ENCODE measurements around the gene CHID1. TPM values are rescaled to one million over a fixed set of nuclear protein-coding genes. Genes with fewer than 3 reads are reported as not detected.

Gene CHID1
- total RNA-seq, 4 donors from 2014 or later, result 56.6 to 90.5 (median 79.8) TPM

DNA sequence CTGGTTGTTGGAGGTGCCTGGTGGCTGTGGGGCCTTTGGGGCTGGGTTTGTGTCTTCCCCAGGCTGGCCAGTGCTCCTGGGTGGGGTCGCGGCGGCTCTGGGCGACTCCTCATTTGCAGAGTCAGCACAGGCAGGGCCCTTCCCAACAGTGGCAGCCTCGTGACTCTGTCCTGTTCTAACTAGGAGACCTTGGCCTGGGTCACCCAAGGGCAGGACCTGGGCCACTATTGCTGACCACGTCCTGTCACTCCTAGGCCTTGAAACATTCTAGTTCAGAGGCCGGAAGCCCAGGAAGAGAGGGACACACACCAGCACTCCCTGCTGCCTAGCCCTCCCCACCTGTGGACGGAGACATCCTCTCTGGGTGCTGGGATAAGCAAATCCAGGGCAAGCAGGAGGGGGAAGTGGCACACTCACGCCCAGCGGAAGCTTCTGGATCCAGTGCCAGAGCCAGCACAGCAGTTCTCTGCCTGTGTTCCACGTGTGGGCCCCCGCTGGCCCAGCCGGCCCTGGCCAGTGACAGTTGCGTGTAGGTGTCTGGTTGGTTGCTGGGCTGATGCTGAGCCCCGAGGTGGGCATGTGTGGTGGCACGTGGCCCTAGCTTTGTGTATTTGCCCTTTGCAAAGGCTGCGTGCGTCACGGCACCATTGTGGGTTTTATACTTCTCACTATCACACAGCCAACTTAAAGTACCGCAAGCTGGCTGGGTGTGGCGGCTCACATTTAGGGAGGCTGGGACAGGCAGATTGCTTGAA lies 4.3 kb upstream of the CHID1 start:
- no peak for ATAC-seq (ENCODE audit: low FRiP score)
- TF ChIP-seq, protein P1, sequence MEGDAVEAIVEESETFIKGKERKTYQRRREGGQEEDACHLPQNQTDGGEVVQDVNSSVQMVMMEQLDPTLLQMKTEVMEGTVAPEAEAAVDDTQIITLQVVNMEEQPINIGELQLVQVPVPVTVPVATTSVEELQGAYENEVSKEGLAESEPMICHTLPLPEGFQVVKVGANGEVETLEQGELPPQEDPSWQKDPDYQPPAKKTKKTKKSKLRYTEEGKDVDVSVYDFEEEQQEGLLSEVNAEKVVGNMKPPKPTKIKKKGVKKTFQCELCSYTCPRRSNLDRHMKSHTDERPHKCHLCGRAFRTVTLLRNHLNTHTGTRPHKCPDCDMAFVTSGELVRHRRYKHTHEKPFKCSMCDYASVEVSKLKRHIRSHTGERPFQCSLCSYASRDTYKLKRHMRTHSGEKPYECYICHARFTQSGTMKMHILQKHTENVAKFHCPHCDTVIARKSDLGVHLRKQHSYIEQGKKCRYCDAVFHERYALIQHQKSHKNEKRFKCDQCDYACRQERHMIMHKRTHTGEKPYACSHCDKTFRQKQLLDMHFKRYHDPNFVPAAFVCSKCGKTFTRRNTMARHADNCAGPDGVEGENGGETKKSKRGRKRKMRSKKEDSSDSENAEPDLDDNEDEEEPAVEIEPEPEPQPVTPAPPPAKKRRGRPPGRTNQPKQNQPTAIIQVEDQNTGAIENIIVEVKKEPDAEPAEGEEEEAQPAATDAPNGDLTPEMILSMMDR (IDR thresholded peaks at IDR 0.05), result no peak
- no peak for DNase-seq (ENCODE audit: low spot score)

DNA sequence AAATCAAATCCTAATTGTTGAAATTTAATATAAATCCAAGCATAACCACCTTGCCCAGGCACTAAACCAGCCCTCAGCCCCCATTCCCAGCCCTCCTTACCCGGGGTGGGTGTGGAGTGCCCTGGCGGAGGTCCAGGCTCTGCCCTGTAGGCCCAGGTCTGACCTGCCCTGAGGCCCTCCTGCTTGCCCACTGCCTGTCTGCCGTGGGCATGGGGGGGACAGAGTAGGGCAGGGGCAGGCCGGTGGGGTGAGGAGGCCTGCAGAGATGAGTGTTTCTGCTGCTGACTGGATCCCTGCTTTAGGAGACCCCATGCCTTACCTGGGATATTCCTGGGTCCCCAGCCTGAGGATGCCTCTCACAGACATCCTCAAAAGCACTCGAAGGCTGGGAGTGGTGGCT lies 3.6 kb upstream of the CHID1 start:
- no peak for ATAC-seq (ENCODE audit: low FRiP score)
- TF ChIP-seq, protein P1 (IDR thresholded peaks at IDR 0.05), result no peak
- no peak for DNase-seq (ENCODE audit: low spot score)

DNA sequence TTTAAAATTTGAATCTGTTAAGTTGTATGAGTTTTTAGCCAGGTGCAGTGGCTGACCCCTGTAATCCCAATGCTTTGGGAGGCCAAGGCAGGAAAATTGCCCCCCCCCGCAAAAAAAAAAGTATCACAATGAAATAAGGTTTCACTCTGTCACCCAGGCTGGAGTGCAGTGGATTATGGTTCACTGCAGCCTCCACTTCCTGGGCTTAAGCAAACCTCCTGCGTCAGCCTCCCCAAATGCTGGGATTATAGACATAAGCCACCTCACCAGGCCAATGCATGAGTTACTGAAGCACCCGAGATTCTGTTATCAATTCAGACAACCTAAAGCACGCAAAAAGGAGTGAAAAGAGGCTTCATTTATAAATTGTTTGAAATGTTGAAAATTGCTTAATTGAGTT lies 2.4 kb upstream of the CHID1 start:
- TF ChIP-seq, protein P1 (IDR thresholded peaks at IDR 0.05), result no peak
- no peak for DNase-seq (ENCODE audit: low spot score)
- no peak for ATAC-seq (ENCODE audit: low FRiP score)

DNA sequence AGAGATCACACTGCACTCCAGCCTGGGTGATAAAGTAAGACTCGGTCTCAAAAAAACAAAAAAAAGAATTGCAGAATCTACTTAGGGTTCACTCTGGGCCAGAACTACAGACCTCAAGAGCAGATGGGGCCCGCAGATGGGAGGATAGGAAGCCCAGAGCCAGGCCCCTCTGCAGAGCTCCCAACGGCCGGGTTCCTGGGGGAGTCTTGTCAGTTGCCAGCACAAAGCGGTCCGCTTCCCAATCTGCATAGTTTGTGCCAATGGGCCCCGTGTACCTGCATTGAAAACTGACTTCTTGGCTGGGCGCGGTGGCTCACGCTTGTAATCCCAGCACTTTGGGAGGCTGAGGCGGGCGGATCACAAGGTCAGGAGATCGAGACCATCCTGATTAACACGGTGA lies 1.7 kb upstream of the CHID1 start:
- DNase-seq (ENCODE audit: low spot score) (no peak), ATAC-seq (ENCODE audit: low FRiP score) (no peak)
- TF ChIP-seq, protein P1 (IDR thresholded peaks at IDR 0.05), result no peak

DNA sequence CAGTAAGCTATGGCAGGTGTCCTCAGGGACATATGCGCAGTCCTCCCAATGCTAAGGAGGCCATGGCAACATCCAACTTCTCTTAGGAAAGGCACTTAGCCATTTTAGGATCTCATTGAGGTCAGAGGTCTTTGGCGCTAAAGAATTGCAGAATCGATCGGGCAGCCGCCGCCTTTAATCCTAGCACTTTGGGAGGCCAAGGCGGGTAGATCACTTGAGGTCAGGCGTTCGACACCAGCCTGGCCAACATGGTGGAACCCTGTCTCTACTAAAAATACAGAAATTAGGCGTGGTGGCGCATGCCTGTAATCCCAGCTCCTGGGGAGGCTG lies 1.2 kb upstream of the CHID1 start:
- TF ChIP-seq, protein P1 (IDR thresholded peaks at IDR 0.05), result no peak
- no peak for ATAC-seq (ENCODE audit: low FRiP score)
- no peak for DNase-seq (ENCODE audit: low spot score)

DNA sequence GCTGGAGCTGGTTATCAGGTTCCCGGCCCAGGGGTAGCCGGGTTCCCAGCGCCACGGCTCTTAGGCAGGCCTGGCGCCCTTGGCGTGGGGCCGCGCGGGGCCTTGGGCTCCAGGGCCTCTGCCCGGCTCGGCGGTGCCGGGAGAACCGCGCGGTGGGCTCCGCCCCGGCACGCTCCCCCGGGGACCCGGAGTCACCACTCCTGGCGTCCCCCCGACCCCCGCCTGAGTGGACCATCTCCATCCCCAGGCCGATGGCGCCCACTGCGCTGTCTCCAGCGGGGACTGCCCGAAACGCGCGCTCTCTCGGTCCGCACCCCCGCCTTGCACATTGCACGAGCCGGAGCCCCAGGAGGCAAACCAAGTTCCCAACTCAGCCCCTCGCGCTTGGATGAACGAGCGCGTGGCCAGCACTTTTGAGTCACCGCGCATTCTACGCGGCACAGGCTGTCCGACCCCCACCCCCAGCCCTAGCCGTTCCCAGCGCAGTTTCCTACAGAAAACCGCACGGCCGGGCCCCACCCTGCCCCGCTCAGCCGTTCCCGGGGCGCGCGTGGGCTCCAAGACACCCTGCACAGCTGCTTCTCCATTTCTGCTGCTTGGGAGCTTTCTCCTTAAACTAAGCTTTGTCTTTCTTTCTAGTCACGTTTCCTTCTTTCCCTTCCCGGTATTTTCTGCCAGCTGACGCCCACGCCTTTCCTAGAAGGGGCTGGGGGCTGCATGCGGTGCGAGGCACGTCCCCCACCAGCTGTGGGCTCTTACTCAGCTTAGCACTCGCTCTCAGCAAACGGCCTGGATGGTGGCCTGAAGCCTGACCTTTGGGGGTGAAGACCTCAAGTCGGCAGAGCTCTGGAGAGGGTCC lies 650 bp upstream of the CHID1 start:
- peak; percentile 65 for ATAC-seq (ENCODE audit: low FRiP score)

More for the DNA sequence above, 650 bp upstream of the CHID1 start:
- DNase-seq (ENCODE audit: low spot score), result peak; percentile 34
- TF ChIP-seq, protein P1 (IDR thresholded peaks at IDR 0.05), result no peak
